ENCODE measurements around the gene PCCA. TPM values are rescaled to one million over a fixed set of nuclear protein-coding genes. Genes with fewer than 3 reads are reported as not detected.

PCCA gene
- total RNA-seq (2021) = 16.1 and 16.7 TPM in 2 replicates
- Bru-seq, nascent RNA = percentile 63 among the genes with signal in this experiment
- percentile 60 among the genes with signal in this experiment for BruChase-seq, experiment 1, labeled RNA remaining after a 2-hour chase
- percentile 37 among the genes with signal in this experiment for BruChase-seq, experiment 2, labeled RNA remaining after a 6-hour chase
- long read RNA-seq, transcript PCCA-202 (24 exons, 2,494 nt) = major isoform, 18 of 34 reads
- long read RNA-seq, partial matches to known transcripts = 1 of 34 reads
- long read RNA-seq, other reads (novel, unspliced or antisense) = 11 of 34 reads

DNA sequence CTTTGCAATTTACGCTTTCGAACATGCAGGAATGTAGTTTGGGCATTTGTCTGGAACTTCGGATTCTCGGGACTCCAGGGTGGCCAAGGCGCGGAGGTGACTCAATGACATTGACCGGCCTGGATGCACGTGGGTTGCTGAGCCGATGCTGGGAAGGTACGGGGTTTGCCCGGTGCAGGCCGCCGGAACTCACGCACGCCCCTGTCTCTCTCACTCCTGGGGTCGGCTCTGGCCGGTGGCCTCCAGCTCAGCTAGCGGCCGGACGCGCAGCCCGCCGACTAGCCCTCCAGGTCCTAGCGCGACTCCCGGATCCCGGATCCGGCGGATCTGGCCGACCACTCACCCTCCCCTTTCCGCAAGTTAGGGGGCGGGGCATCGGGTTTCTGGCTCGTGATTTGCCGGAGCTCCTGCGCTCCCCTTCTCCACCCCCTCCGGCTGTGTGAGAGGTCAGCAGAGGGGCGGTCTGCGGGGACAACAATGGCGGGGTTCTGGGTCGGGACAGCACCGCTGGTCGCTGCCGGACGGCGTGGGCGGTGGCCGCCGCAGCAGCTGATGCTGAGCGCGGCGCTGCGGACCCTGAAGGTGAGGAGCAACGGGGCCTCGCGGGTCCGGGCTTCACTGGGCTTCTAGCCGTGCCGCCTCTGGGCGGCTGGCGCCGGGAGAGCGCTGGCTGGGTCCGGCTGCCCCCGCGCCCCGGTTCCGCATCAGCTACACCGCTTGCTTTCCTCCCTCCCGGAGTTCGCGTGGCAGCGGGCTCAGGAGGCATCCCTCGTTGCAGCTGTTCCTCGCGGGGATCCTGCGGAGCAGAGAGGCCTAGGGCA, at the start of gene PCCA:
TSS of gene PCCA (plus strand) at position 450 of the 821 bp plus-strand sequence. CDS start at position 478, 28 bp downstream.
- ChIA-PET POLR2A (ENCODE audit: unreplicated experiment) (interaction anchor here (0.7 kb wide), 1 partner anchor 71 kb away, joined by 6 read pairs; no protein-coding TSS in a partner anchor), CTCF (no interaction called here)
- peak within 1 kb of the TSS; percentile 84 for H3K4me2 ChIP-seq
- no peaks in the 10 kb centered on the region for H3K9me3 ChIP-seq (ENCODE audit: insufficient read depth, low read depth)
- no peak within 1 kb of the TSS; the same call in 1 of the 2 replicates for H3K27ac ChIP-seq
- peaks cover 10% of the 10 kb centered on the region; the same call in 1 of the 2 replicates for H3F3A ChIP-seq (ENCODE audit: insufficient read depth, low read depth)
- H3K27me3 ChIP-seq (ENCODE audit: insufficient read depth, low read depth) = no peaks in the 10 kb centered on the region
- peak; percentile 90 to 94 for DNase-seq
- no peak for TF ChIP-seq EZH2 (IDR thresholded peaks at IDR 0.05; ENCODE audit: low read depth)
- TF ChIP-seq, protein P1, sequence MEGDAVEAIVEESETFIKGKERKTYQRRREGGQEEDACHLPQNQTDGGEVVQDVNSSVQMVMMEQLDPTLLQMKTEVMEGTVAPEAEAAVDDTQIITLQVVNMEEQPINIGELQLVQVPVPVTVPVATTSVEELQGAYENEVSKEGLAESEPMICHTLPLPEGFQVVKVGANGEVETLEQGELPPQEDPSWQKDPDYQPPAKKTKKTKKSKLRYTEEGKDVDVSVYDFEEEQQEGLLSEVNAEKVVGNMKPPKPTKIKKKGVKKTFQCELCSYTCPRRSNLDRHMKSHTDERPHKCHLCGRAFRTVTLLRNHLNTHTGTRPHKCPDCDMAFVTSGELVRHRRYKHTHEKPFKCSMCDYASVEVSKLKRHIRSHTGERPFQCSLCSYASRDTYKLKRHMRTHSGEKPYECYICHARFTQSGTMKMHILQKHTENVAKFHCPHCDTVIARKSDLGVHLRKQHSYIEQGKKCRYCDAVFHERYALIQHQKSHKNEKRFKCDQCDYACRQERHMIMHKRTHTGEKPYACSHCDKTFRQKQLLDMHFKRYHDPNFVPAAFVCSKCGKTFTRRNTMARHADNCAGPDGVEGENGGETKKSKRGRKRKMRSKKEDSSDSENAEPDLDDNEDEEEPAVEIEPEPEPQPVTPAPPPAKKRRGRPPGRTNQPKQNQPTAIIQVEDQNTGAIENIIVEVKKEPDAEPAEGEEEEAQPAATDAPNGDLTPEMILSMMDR (conservative IDR thresholded peaks at IDR 0.05) = no peak
- H2AFZ ChIP-seq = peak within 1 kb of the TSS; percentile 97
- BruUV-seq (replicated peaks) = no TSS peak
- peaks cover 16% of the 10 kb centered on the region for H3K4me1 ChIP-seq (replicated peaks; ENCODE audit: insufficient read depth)
- no peaks in the 10 kb centered on the region for H3K9me2 ChIP-seq (ENCODE audit: insufficient read depth)
- H3K79me2 ChIP-seq (ENCODE audit: low read depth) = peaks cover 24% of the 10 kb centered on the region
- intact Hi-C loops (cut with micrococcal nuclease; ENCODE audit: unreplicated experiment) = loop anchor here (1.0 kb wide), 1 partner anchor 109 kb away; no protein-coding TSS in a partner anchor
- peak within 1 kb of the TSS; percentile 77 for H3K4me3 ChIP-seq
- no peaks in the 10 kb centered on the region for H3K36me3 ChIP-seq (ENCODE audit: low read depth)
- H4K20me1 ChIP-seq (ENCODE audit: insufficient read depth) = no peaks in the 10 kb centered on the region

DNA sequence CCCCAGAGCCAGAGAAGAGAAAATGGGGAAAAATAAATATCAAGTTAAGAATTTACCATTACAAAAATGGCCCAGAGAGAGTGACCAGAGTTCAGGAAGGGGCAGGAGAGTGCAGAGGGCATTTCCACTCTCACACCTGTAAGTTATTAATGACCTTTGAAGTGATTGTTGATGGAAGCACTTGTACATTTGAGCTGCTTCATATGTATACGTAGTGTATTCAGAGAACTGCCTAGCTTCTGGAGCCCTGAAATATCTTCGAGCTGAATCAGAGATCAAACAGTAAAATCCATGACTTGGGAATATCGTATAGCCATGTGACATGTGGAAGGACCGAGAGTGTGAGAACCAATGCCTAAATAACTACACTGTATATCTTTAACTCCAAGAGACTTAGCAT, 49.2 kb upstream of the PCCA start:
- H2AFZ ChIP-seq = no peak overlapping the region; the same call in 1 of the 2 replicates
- no peak for TF ChIP-seq EZH2 (IDR thresholded peaks at IDR 0.05; ENCODE audit: low read depth)
- TF ChIP-seq, protein P1 (conservative IDR thresholded peaks at IDR 0.05) = no peak

DNA sequence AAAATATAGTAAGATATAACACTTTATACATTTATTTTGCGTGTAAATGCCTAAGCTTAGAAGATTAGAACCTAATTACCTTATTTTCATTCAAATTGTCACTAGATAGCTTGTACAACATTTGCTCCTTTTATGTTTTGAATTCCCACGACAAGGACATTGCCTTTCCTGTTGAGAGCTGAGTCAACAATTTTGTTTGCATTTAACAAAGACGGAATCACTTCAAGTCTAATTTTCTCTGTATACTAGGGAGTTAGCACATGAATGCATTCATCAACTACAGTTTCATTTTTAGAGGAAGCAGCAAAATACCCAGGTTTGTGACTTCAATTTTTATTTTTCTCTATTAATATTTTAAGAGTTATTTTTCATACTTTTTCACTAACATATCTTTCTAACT, 48.7 kb upstream of the PCCA start:
- Histone ChIP-seq H3K79me2 (ENCODE audit: low read depth) (no peaks in the 10 kb centered on the region), H2AFZ (no peak overlapping the region), H3K4me1 (replicated peaks; ENCODE audit: insufficient read depth) (no peaks in the 10 kb centered on the region), H3K27ac (no peak overlapping the region), H3F3A (ENCODE audit: insufficient read depth, low read depth) (no peaks in the 10 kb centered on the region), H3K27me3 (ENCODE audit: insufficient read depth, low read depth) (no peaks in the 10 kb centered on the region), H3K4me2 (no peak overlapping the region), H3K4me3 (no peak overlapping the region), H3K36me3 (ENCODE audit: low read depth) (no peaks in the 10 kb centered on the region), H4K20me1 (ENCODE audit: insufficient read depth) (no peaks in the 10 kb centered on the region), H3K9me3 (ENCODE audit: insufficient read depth, low read depth) (no peaks in the 10 kb centered on the region), H3K9me2 (ENCODE audit: insufficient read depth) (no peaks in the 10 kb centered on the region)
- ChIA-PET POLR2A (ENCODE audit: unreplicated experiment) (no interaction called here), CTCF (no interaction called here)
- TF ChIP-seq, protein P1 (conservative IDR thresholded peaks at IDR 0.05) = no peak
- no peak for TF ChIP-seq EZH2 (IDR thresholded peaks at IDR 0.05; ENCODE audit: low read depth)
- no TSS peak for BruUV-seq (replicated peaks)
- intact Hi-C loops (cut with micrococcal nuclease; ENCODE audit: unreplicated experiment) = no loop called here
- no peak for DNase-seq

More for the DNA sequence above, 49.2 kb upstream of the PCCA start:
- intact Hi-C loops (cut with micrococcal nuclease; ENCODE audit: unreplicated experiment) = no loop called here
- no TSS peak for BruUV-seq (replicated peaks)
- H3K4me2 ChIP-seq = no peak overlapping the region
- no peak for DNase-seq
- no peaks in the 10 kb centered on the region for H3K79me2 ChIP-seq (ENCODE audit: low read depth)
- H3K36me3 ChIP-seq (ENCODE audit: low read depth) = no peaks in the 10 kb centered on the region
- no peaks in the 10 kb centered on the region for H4K20me1 ChIP-seq (ENCODE audit: insufficient read depth)
- H3K27me3 ChIP-seq (ENCODE audit: insufficient read depth, low read depth) = no peaks in the 10 kb centered on the region
- H3K9me2 ChIP-seq (ENCODE audit: insufficient read depth) = no peaks in the 10 kb centered on the region
- H3K4me1 ChIP-seq (replicated peaks; ENCODE audit: insufficient read depth) = no peaks in the 10 kb centered on the region
- H3K4me3 ChIP-seq = no peak overlapping the region
- no peaks in the 10 kb centered on the region for H3K9me3 ChIP-seq (ENCODE audit: insufficient read depth, low read depth)
- POLR2A ChIA-PET (ENCODE audit: unreplicated experiment) = no interaction called here
- H3F3A ChIP-seq (ENCODE audit: insufficient read depth, low read depth) = no peaks in the 10 kb centered on the region
- CTCF ChIA-PET = no interaction called here
- H3K27ac ChIP-seq = no peak overlapping the region

Data from PC-9 (cell line).